ENCODE measurements around the gene PARVA. TPM values are rescaled to one million over a fixed set of nuclear protein-coding genes. Genes with fewer than 3 reads are reported as not detected.

Gene PARVA
- total RNA-seq, 1 experiment from 2014 or later, result 31.5 TPM

DNA sequence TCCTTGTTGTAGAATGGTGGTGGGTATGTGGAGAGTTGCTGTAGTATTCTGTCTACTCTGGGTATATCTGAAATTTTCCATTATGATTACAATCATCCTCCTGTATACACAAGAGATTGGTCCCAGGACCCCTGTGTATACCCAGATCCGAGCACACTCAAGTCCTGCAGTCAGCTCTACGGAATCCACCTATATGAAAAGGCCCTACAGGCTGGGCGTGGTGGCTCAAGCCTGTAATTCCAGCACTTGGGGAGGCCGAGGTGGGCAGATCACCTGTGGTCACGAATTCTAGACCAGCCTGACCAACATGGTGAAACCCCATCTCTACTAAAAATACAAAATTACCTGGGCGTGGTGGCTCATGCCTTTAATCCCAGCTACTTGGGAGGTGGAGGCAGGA lies 17.2 kb downstream of the PARVA start:
- no peaks in the 10 kb centered on the region for H3K79me2 ChIP-seq (ENCODE audit: low read depth)
- no peak overlapping the region for H2AFZ ChIP-seq
- no peaks in the 10 kb centered on the region for H4K20me1 ChIP-seq (ENCODE audit: insufficient read depth)
- ChIA-PET POLR2A (ENCODE audit: unreplicated experiment) (no interaction called here), CTCF (no interaction called here)
- no peaks in the 10 kb centered on the region for H3K9me2 ChIP-seq (ENCODE audit: insufficient read depth)
- no peak overlapping the region for H3K27ac ChIP-seq
- TF ChIP-seq, protein P1, sequence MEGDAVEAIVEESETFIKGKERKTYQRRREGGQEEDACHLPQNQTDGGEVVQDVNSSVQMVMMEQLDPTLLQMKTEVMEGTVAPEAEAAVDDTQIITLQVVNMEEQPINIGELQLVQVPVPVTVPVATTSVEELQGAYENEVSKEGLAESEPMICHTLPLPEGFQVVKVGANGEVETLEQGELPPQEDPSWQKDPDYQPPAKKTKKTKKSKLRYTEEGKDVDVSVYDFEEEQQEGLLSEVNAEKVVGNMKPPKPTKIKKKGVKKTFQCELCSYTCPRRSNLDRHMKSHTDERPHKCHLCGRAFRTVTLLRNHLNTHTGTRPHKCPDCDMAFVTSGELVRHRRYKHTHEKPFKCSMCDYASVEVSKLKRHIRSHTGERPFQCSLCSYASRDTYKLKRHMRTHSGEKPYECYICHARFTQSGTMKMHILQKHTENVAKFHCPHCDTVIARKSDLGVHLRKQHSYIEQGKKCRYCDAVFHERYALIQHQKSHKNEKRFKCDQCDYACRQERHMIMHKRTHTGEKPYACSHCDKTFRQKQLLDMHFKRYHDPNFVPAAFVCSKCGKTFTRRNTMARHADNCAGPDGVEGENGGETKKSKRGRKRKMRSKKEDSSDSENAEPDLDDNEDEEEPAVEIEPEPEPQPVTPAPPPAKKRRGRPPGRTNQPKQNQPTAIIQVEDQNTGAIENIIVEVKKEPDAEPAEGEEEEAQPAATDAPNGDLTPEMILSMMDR (conservative IDR thresholded peaks at IDR 0.05), result no peak
- TF ChIP-seq EZH2 (IDR thresholded peaks at IDR 0.05; ENCODE audit: low read depth), result no peak
- H3K4me1 ChIP-seq (replicated peaks; ENCODE audit: insufficient read depth), result no peaks in the 10 kb centered on the region
- H3K4me2 ChIP-seq, result no peak overlapping the region
- no peaks in the 10 kb centered on the region for H3F3A ChIP-seq (ENCODE audit: insufficient read depth, low read depth)
- intact Hi-C loops (cut with micrococcal nuclease; ENCODE audit: unreplicated experiment), result no loop called here
- H3K4me3 ChIP-seq, result no peak overlapping the region
- H3K9me3 ChIP-seq (ENCODE audit: insufficient read depth, low read depth), result no peaks in the 10 kb centered on the region
- no peak for DNase-seq
- BruUV-seq (replicated peaks), result no TSS peak
- H3K27me3 ChIP-seq (ENCODE audit: insufficient read depth, low read depth), result no peaks in the 10 kb centered on the region
- H3K36me3 ChIP-seq (ENCODE audit: low read depth), result no peaks in the 10 kb centered on the region

DNA sequence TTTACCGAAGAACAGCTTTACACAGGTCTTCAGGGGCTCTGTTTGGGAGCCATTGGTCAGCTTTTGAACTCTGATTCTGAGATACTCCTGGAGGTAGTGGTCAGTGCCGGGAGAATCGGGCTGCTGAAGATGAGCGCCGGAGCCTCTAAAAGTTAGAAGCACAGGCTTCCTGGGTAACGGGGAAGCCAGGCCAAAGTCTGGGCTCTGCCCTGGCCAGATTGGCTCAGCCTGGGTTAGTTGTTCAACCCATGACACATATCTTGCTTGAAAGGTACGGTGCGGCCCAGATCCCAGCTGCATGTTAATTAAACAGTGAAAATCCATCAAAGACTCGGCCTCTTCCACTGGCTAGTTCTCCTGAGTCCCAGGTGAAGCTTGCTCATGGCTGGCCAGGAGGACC lies 18.0 kb downstream of the PARVA start:
- H3K4me1 ChIP-seq (replicated peaks; ENCODE audit: insufficient read depth), result no peaks in the 10 kb centered on the region
- no peak overlapping the region for H3K27ac ChIP-seq
- H3K27me3 ChIP-seq (ENCODE audit: insufficient read depth, low read depth), result no peaks in the 10 kb centered on the region
- POLR2A ChIA-PET (ENCODE audit: unreplicated experiment), result interaction anchor here (0.6 kb wide), 1 partner anchor 149 kb away, joined by 7 read pairs; no protein-coding TSS in a partner anchor
- CTCF ChIA-PET, result no interaction called here
- H3K9me3 ChIP-seq (ENCODE audit: insufficient read depth, low read depth), result no peaks in the 10 kb centered on the region
- H3K4me3 ChIP-seq, result no peak overlapping the region
- no peaks in the 10 kb centered on the region for H3K9me2 ChIP-seq (ENCODE audit: insufficient read depth)
- H3K79me2 ChIP-seq (ENCODE audit: low read depth), result no peaks in the 10 kb centered on the region
- H3K4me2 ChIP-seq, result no peak overlapping the region
- TF ChIP-seq EZH2 (IDR thresholded peaks at IDR 0.05; ENCODE audit: low read depth), result no peak
- TF ChIP-seq, protein P1 (conservative IDR thresholded peaks at IDR 0.05), result no peak
- H2AFZ ChIP-seq, result no peak overlapping the region
- DNase-seq, result no peak
- H4K20me1 ChIP-seq (ENCODE audit: insufficient read depth), result no peaks in the 10 kb centered on the region
- no TSS peak for BruUV-seq (replicated peaks)
- H3K36me3 ChIP-seq (ENCODE audit: low read depth), result no peaks in the 10 kb centered on the region
- no peaks in the 10 kb centered on the region for H3F3A ChIP-seq (ENCODE audit: insufficient read depth, low read depth)
- intact Hi-C loops (cut with micrococcal nuclease; ENCODE audit: unreplicated experiment), result no loop called here

DNA sequence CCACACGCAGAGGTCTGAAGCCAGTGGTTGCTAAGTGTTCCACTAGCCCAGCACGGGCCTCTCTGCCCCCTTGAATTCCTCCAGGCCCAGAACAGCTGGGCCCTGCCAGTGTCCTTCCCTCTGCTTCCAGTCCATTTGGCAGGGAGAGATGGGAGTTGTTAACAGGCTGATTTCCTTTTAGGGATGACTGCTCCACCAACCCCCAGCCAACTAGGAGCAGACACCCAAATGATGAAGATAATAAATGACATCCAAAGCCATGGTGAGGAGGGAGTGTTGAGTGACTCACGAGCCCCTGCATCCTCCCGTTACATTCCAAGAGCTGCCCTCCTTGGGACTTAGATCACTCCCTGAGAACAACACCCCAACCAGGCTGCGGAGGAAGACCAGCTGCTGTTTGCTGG lies 20.6 kb downstream of the PARVA start:
- H4K20me1 ChIP-seq (ENCODE audit: insufficient read depth), result no peaks in the 10 kb centered on the region; the same call in 1 of the 2 replicates
- no TSS peak for BruUV-seq (replicated peaks)
- TF ChIP-seq, protein P1 (conservative IDR thresholded peaks at IDR 0.05), result no peak
- H3F3A ChIP-seq (ENCODE audit: insufficient read depth, low read depth), result no peaks in the 10 kb centered on the region
- no peak overlapping the region for H3K27ac ChIP-seq
- peaks cover 4% of the 10 kb centered on the region for H3K4me1 ChIP-seq (replicated peaks; ENCODE audit: insufficient read depth)
- DNase-seq, result no peak
- ChIA-PET CTCF (no interaction called here), POLR2A (ENCODE audit: unreplicated experiment) (no interaction called here)
- H3K36me3 ChIP-seq (ENCODE audit: low read depth), result no peaks in the 10 kb centered on the region
- intact Hi-C loops (cut with micrococcal nuclease; ENCODE audit: unreplicated experiment), result no loop called here
- no peaks in the 10 kb centered on the region for H3K9me2 ChIP-seq (ENCODE audit: insufficient read depth)
- no peak overlapping the region for H3K4me3 ChIP-seq
- H3K79me2 ChIP-seq (ENCODE audit: low read depth), result no peaks in the 10 kb centered on the region
- no peaks in the 10 kb centered on the region for H3K9me3 ChIP-seq (ENCODE audit: insufficient read depth, low read depth)
- no peak overlapping the region for H3K4me2 ChIP-seq
- no peaks in the 10 kb centered on the region for H3K27me3 ChIP-seq (ENCODE audit: insufficient read depth, low read depth)
- no peak overlapping the region for H2AFZ ChIP-seq
